HUES64 (cell line): ENCODE measurements around the gene C3orf62.
"Not testable (repeated sequence)": the region's sequence is repeated elsewhere in the genome, so short reads cannot be mapped to it uniquely, and the experiment has no call there.

Experiments used
- H3K27ac ChIP-seq: 2 replicates; pipeline ENCODE4 v1.7.0; 2013; ENCODE audit warnings: low read depth, low read length, inconsistent platforms
- H3K27me3 ChIP-seq: 2 replicates; pipeline ENCODE4 v1.6.1; 2013; ENCODE audit warnings: mild to moderate bottlenecking, low read length; ENCODE audit not compliant: insufficient read depth
- H3K36me3 ChIP-seq: 2 replicates; pipeline ENCODE4 v1.6.1; 2013; ENCODE audit warnings: mild to moderate bottlenecking, low read length; ENCODE audit not compliant: insufficient read depth
- H3K4me1 ChIP-seq: 2 replicates; pipeline ENCODE4 v1.6.1; 2013; ENCODE audit warnings: mild to moderate bottlenecking, low read length, moderate library complexity; ENCODE audit not compliant: insufficient read depth
- H3K4me3 ChIP-seq: 2 replicates; pipeline ENCODE4 v1.5.1; 2013; ENCODE audit warnings: mild to moderate bottlenecking, low read length, moderate library complexity
- H3K9ac ChIP-seq: 2 replicates; pipeline ENCODE4 v1.6.1; 2013; ENCODE audit warnings: mild to moderate bottlenecking, low read depth, low read length
- H3K9me3 ChIP-seq: 2 replicates; pipeline ENCODE4 v1.6.1; 2013; ENCODE audit warnings: low read depth, low read length; ENCODE audit not compliant: insufficient read depth
- WGBS: fragments of 150-250, 120-280 bp; methylation state at CpG from one replicate; pipeline ENCODE4 v1.1.7; 2013; ENCODE audit warnings: missing lambda C conversion rate; 5-methylcytosine and 5-hydroxymethylcytosine counted together

C3orf62 gene

GRCh38 chr3:49240091-49240490, 36.9 kb downstream of the C3orf62 start:
- H3K27ac ChIP-seq, H3K9ac ChIP-seq: not testable (repeated sequence)

GRCh38 chr3:49238274-49239127, 38.5 kb downstream of the C3orf62 start:
- peaks cover 30% of the 10 kb centered on the region for H3K9me3 ChIP-seq
- no peak overlapping the region for H3K27ac ChIP-seq
- WGBS, result 83% methylated on average over 9 of the region's 9 CpGs

More at GRCh38 chr3:49240091-49240490, 36.9 kb downstream of the C3orf62 start:
- not testable (repeated sequence) for H3K36me3 ChIP-seq, H3K27me3 ChIP-seq, H3K4me3 ChIP-seq, H3K4me1 ChIP-seq
- H3K9me3 ChIP-seq, result peaks cover 15% of the 10 kb centered on the region
- 89% methylated on average over 11 of the region's 11 CpGs for WGBS

GRCh38 chr3:49237344-49237743, 39.7 kb downstream of the C3orf62 start:
- Histone ChIP-seq H3K27ac (no peak overlapping the region), H3K4me1 (no peaks in the 10 kb centered on the region), H3K36me3 (no peaks in the 10 kb centered on the region), H3K9ac (no peak overlapping the region), H3K27me3 (no peaks in the 10 kb centered on the region), H3K9me3 (peaks cover 39% of the 10 kb centered on the region), H3K4me3 (no peak overlapping the region)
- no CpG with 5 or more reads among the region's 3 CpGs for WGBS

More at GRCh38 chr3:49238274-49239127, 38.5 kb downstream of the C3orf62 start:
- no peaks in the 10 kb centered on the region for H3K27me3 ChIP-seq
- no peak overlapping the region for H3K9ac ChIP-seq
- no peaks in the 10 kb centered on the region for H3K36me3 ChIP-seq
- H3K4me1 ChIP-seq, result no peaks in the 10 kb centered on the region
- no peak overlapping the region for H3K4me3 ChIP-seq

- Histone ChIP-seq H3K27ac (no peak overlapping the region), H3K27me3 (no peaks in the 10 kb centered on the region), H3K4me1 (no peaks in the 10 kb centered on the region), H3K36me3 (no peaks in the 10 kb centered on the region), H3K4me3 (no peak overlapping the region), H3K9ac (no peak overlapping the region), H3K9me3 (peaks cover 48% of the 10 kb centered on the region)
Observed at GRCh38 chr3:49236226-49236625, 40.8 kb downstream of the C3orf62 start.

GRCh38 chr3:49228817-49229216, 48.2 kb downstream of the C3orf62 start:
- H3K27me3 ChIP-seq, H3K27ac ChIP-seq, H3K9ac ChIP-seq, H3K4me3 ChIP-seq, H3K4me1 ChIP-seq, H3K36me3 ChIP-seq: not testable (repeated sequence)
- WGBS, result 94% methylated on average over 5 of the region's 5 CpGs
- H3K9me3 ChIP-seq, result peaks cover 35% of the 10 kb centered on the region

- 90% methylated on average over 3 of the region's 3 CpGs for WGBS
- no peaks in the 10 kb centered on the region for H3K27me3 ChIP-seq
- H3K4me1 ChIP-seq, result no peaks in the 10 kb centered on the region
- H3K9me3 ChIP-seq, result 0 out of 2 replicates have a peak, but pooled peaks cover 6% of the 10 kb centered on the region
- H3K27ac ChIP-seq, result no peak overlapping the region
- no peak overlapping the region for H3K4me3 ChIP-seq
- no peaks in the 10 kb centered on the region for H3K36me3 ChIP-seq
- no peak overlapping the region for H3K9ac ChIP-seq
Observed at GRCh38 chr3:49222002-49222401, 55.0 kb downstream of the C3orf62 start.

- not testable (repeated sequence) for H3K4me1 ChIP-seq, H3K36me3 ChIP-seq, H3K9ac ChIP-seq, H3K27ac ChIP-seq, H3K9me3 ChIP-seq, H3K27me3 ChIP-seq, H3K4me3 ChIP-seq
- whole genome bisulfite sequencing, result 91% methylated on average over 6 of the region's 6 CpGs
Observed at GRCh38 chr3:49220985-49221563, 56.0 kb downstream of the C3orf62 start.

- Histone ChIP-seq H3K9ac (no peak overlapping the region), H3K36me3 (no peaks in the 10 kb centered on the region), H3K27ac (no peak overlapping the region), H3K9me3 (peaks cover 18% of the 10 kb centered on the region), H3K4me1 (no peaks in the 10 kb centered on the region), H3K27me3 (no peaks in the 10 kb centered on the region), H3K4me3 (no peak overlapping the region)
- 90% methylated on average over 4 of the region's 6 CpGs for WGBS
Observed at GRCh38 chr3:49219132-49219531, 57.9 kb downstream of the C3orf62 start.
